DOHH2 (cell line): Measurements from ENCODE around the gene KCNAB1.

Experiments
- EZH2phosphoT487 ChIP-seq: fragments of 200-600 bp; sonication (generic); IDR thresholded peaks from 2 replicates; pipeline ENCODE4 v1.6.1; 2017; ENCODE audit warnings: borderline replicate concordance, mild to moderate bottlenecking, antibody characterized with exemption, low read length, moderate library complexity, mixed read lengths
- TF ChIP-seq, protein P1 (sequence below): fragments of 200-600 bp; sonication (generic); IDR thresholded peaks from one replicate; pipeline ENCODE4 v1.5.1; 2014; ENCODE audit warnings: antibody characterized with exemption, mild to moderate bottlenecking, low read depth, low read length; ENCODE audit not compliant: poor library complexity, severe bottlenecking

DNA sequence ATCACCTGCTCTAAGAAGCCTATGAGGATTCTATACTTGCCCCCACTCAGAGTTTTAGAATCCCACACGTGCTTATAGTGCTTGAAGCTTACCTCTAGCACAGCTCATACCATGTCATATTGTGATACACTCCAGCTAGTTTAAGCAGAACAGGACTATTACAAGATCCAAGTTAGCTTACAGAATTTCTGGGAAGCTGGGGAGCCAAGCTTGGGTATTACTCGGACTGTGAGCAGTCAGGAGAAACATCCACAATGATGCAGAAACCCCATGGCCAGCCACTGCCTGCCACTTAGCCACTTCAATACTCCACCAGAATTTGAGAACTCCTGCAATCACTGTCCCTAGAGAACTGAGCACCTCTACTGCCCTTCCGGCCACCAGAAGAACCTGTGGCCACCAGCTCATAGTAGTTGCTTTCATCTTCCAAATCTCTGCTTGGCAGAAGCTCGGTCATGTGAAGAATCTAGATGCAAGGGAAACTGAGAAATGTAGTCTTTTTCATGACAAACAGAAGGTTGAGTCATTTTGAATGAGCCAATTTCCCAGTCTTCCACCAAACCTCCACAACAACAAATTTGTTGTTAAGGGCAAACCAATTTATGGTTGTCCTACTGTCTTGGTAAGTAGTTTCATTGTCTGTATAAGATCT, 462.3 kb downstream of the KCNAB1 start:
- TF ChIP-seq, protein P1, sequence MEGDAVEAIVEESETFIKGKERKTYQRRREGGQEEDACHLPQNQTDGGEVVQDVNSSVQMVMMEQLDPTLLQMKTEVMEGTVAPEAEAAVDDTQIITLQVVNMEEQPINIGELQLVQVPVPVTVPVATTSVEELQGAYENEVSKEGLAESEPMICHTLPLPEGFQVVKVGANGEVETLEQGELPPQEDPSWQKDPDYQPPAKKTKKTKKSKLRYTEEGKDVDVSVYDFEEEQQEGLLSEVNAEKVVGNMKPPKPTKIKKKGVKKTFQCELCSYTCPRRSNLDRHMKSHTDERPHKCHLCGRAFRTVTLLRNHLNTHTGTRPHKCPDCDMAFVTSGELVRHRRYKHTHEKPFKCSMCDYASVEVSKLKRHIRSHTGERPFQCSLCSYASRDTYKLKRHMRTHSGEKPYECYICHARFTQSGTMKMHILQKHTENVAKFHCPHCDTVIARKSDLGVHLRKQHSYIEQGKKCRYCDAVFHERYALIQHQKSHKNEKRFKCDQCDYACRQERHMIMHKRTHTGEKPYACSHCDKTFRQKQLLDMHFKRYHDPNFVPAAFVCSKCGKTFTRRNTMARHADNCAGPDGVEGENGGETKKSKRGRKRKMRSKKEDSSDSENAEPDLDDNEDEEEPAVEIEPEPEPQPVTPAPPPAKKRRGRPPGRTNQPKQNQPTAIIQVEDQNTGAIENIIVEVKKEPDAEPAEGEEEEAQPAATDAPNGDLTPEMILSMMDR, result no peak
- TF ChIP-seq EZH2phosphoT487, result no peak
